Hepatic stellate cell (primary cell): ENCODE measurements around the gene NFATC3.

Experiments used
- DNase-seq: peaks from one replicate; pipeline ENCODE4 v3.0.0; 2011; ENCODE audit warnings: low spot score

Gene NFATC3

GRCh38 chr16:68190736-68191510 lies 105.8 kb downstream of the NFATC3 start:
- no peak for DNase-seq

- DNase-seq: no peak
Measured at GRCh38 chr16:68194251-68194650, 109.1 kb downstream of the NFATC3 start.

- DNase-seq: no peak
Measured at GRCh38 chr16:68197250-68197649, 112.1 kb downstream of the NFATC3 start.

- peak; percentile 16 for DNase-seq
Measured at GRCh38 chr16:68200088-68200783, 115.1 kb downstream of the NFATC3 start.

GRCh38 chr16:68202091-68202519 lies 116.9 kb downstream of the NFATC3 start:
- no peak for DNase-seq

GRCh38 chr16:68206245-68206644 lies 121.1 kb downstream of the NFATC3 start:
- DNase-seq: no peak

- DNase-seq: no peak
Measured at GRCh38 chr16:68214726-68215125, 129.6 kb downstream of the NFATC3 start.

GRCh38 chr16:68215302-68215701 lies 130.1 kb downstream of the NFATC3 start:
- DNase-seq: no peak

GRCh38 chr16:68216240-68216639 lies 131.1 kb downstream of the NFATC3 start:
- no peak for DNase-seq

- DNase-seq: no peak
Measured at GRCh38 chr16:68217506-68217905, 132.3 kb downstream of the NFATC3 start.

GRCh38 chr16:68219725-68220351 lies 134.7 kb downstream of the NFATC3 start:
- no peak for DNase-seq

GRCh38 chr16:68223072-68223471 lies 137.9 kb downstream of the NFATC3 start:
- DNase-seq: no peak

GRCh38 chr16:68226116-68226515 lies 140.9 kb downstream of the NFATC3 start:
- no peak for DNase-seq

- DNase-seq: no peak
Measured at GRCh38 chr16:68227183-68227793, 142.1 kb downstream of the NFATC3 start.

GRCh38 chr16:68227850-68228553 lies 142.8 kb downstream of the NFATC3 start:
- DNase-seq: no peak

GRCh38 chr16:68228652-68229051 lies 143.5 kb downstream of the NFATC3 start:
- DNase-seq: no peak

GRCh38 chr16:68229431-68230175 lies 144.4 kb downstream of the NFATC3 start:
- peak; percentile 74 for DNase-seq

GRCh38 chr16:68230176-68230571 lies 145.0 kb downstream of the NFATC3 start:
- DNase-seq: no peak

GRCh38 chr16:68230956-68231355 lies 145.8 kb downstream of the NFATC3 start:
- DNase-seq: no peak

- DNase-seq: no peak
Measured at GRCh38 chr16:68231384-68232136, 146.4 kb downstream of the NFATC3 start.
